HG02759 (cell line): ENCODE results near the gene UTP11.

Experiments
- ATAC-seq: cut with Tn5 transposase; IDR thresholded peaks from one replicate; pipeline ENCODE4 v1.9.1; 2021; ENCODE audit warnings: mild to moderate bottlenecking, moderate library complexity; ENCODE audit not compliant: unreplicated experiment

UTP11 gene

DNA sequence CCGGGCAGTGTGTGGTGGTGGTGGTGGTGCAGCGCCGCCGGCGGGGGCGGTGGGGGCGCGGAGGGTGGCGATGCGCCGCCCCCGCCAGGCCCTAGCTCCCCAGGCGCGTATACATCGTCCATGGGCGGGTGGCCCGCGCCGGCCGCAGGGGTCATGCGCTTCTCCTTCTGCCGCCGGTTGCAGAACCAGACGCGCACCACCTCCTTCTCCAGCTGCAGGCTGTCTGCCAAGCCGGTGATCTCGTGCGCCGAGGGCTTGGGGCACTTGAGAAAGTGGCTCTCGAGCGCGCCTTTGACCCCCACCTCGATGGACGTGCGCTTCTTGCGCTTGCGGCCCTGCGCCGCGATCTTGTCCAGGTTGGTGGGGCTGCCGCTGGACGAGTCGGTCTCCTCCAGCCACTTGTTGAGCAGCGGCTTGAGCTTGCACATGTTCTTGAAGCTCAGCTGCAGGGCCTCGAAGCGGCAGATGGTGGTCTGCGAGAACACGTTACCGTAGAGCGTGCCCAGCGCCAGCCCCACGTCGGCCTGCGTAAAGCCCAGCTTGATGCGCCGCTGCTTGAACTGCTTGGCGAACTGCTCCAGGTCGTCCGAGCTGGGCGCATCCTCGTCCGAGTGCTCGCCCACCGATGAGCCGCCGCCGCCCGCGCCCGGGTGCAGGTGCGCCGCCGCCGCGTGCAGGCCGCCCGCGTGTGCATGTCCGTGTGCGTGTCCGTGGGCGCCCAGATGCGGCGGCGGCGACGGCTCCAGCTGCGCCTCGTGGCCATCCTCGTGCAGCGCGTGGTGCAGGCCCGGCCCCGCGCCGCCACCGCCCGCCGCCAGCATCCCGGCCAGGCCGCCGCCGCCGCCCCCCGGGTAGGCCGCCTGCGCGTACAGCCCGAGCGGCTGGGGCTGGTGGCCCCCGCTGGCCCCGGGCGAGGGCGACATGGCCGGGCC, 33.1 kb downstream of the UTP11 start:
- peak; percentile 6 for ATAC-seq

DNA sequence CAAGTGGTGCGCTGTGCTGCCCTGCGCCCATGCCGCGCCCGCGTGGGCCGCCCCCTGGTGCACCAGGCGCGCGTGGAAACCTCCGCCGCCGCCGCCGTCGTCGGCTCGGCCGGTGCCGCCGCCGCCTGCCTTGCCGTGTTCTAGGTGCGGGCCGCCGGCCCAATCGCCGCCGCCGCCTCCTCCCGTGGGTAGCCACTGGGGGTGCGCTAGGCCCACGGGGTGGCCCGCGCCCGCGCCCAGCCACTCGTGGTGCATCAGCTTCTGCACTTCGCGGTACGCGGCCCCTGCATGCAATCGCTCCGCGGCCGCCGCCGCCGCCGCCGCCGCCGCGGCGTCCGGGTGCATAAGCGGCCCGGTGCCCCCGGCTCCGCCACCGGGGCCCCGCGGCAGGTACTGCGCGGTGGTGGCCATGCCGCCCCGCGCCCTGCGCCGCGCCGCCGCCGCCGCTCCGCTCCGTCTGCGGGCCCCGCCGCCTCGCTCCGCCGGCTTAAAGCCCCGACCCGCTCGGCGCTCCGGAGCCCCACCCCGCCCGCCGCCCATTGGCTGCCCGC, 33.9 kb downstream of the UTP11 start, which contains the start of gene POU3F1:
Gene POU3F1, minus strand, starts transcription at position 461 of the 551 bp plus-strand sequence. Its CDS starts 50 bp downstream, at position 411.
- peak; percentile 15 for ATAC-seq

DNA sequence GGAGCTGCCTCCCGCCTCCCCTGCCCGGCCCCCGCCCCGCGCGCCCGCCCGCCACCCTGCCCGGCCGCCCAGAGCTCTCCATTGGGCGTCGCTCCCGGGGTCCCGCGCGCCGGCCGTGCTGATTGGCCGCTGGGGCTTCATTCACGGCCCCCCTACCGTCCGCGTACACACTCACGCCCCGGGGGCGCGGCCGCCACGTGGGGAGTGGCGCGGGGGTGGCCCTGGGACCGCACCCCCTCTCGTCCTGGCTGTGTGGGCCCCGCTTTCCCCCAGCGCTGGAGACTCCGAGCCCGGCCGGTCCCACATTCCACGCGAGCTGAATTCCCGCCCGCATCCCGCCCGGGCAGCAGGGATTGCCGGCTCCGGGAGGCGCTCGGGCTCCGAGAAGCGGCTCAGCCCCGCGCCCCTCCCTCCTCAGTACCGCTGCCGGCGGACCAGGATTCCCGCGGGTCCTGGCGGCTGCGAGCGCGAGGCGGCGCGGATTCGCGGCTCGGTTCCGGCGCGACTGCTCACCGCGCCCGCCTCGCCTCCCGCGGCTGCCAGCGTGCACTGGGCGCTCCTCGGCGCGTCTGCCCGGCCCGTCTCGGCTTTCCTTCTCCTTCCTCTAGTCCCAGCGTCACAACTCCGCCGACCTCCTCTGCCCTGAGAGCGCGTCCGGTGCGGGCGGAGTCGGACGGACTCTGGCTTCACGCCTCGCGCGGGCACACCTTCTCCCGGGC, 34.5 kb downstream of the UTP11 start:
- ATAC-seq = peak; percentile 80

DNA sequence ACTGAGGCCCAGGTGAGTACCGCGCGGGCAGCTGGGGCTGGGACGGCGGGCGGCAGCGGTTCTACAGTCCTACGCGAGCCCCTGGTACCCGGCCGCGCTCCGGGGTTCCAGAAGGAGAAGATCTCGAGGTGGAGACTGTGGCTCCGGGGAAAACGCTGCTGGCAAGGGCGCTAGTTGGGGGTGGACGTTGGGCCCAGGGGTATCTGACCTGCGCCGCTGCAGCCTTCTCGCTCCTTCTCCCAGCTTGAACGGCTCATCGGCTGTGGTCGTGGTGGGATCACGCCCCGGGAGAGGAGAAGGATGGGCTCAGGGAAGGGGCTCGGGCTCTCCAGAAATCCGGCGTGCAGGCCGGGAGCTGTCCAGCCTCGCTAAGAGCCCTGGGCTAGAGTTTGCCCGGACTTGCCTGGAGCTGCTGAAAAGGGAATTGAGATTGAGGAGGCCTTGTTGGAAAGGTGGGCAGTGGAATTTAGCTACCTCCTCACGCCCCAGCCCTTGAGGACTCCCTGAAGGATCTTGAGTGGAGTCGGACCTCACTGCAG, 35.1 kb downstream of the UTP11 start:
- ATAC-seq = no peak

DNA sequence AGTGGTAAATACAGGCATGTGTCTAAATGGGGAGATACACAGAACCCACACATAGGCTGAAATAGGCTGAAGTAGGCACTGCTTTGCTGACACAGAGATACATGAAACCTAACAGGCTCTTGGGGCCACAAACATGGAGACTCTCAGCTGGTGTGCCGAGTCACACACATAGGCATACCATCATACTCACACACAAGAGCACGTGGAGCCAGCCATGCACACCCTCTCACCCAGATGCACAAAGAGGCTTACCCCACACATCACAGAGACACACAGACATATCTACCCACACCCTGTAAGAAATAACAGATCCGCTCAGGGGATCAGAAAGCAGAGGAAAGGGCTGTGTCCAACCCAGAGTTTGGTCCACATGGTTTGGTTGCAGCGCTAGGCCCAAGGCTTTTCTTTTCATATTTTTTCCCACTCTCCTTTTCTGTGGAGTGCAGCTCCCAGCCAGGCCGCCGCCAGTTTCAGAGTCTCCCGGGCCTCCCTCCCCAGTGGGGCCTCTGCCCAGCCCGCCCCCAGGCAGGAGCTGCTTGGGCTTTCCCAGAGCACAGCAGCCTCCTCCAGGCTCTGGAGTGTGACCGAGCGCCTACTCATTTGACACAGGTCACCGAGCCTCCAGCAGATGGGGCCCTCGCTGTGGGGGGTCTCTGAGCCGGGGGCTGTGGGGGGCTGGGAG, 38.0 kb downstream of the UTP11 start:
- ATAC-seq = no peak

DNA sequence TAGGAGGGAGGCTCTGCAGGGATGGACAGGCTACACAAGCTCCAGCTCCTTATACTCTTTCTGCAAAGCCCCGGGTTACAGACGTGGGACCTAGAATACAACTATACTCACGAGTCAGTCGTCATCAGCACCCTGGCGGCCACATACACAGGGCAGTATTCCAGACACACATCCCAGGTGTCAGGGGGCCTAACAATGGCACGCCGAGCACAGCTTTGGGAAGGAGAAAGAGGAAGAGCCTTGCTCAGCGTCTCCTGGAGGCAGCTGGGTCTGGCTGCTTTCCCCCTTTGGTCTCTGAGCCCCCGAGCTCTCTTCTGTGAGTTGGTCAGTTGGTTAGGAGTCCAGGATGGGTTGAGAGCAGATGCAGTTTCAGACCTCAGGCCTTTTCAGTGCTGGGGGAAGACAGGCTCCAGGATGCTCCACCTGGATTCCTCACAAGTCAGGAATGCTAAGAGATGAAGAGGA, 38.6 kb downstream of the UTP11 start:
- no peak for ATAC-seq

DNA sequence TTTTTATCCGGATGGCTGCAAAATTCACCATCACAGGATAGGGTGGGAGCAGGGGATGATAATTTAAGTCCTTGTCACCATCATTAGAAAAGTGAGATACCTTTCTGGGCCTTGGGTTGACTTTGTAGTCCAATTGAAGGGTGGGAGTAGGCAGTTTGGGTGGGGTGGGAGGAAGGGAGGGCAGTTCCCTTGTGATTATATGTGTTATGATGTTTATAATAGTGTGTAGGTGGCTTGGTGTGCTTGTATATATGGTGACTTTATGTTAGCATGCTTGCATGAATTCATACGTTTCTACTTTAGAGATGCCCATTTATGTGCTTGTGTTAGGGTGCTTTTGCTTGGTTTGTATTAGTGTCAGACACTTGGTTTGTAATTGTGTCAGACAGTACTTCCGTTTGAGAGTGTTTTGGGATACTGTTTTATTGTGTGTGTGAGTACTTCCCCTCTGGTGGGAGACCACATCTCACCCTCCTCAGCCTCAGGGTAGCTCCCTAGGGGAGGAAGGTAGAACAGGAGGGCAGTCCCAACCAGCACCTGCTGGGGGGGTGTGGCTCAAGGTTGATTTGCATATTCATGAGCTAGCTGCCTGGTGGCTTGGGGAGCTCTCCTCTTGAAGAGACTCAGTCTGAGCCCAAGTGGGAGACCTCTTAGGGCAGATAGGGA, 40.3 kb downstream of the UTP11 start:
- ATAC-seq = peak; percentile 75

DNA sequence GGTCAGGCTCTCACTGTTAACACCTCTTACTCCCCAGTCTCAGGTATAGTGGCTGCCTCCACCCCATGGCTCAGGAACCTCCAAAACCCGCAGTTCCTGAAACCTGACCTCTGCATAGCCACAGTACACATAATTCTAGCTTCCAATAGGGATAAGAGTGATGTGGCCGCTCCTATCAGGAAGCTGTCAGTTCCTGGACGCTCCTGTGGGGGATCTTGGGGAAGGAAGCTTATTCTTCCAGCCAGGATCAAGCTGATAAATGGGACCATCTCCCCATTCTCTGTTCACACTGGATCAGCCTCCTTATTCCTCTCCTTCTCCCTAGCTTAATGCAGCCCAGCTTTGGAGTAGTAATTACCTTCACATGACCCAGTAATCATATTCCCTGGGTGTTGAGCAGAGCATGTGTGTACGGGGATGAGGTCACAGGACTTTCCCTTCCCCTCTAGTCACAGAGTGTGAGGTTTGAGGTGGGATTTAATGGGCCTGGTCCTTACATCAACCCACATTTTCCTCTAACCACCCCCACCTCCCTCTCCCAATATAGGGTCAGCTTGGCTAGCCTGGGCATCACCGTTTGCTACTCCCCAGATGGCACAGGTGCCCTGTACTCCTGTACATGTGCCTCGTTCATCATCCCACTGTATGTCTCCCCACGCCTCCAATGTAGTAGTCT, 41.0 kb downstream of the UTP11 start:
- ATAC-seq = no peak

DNA sequence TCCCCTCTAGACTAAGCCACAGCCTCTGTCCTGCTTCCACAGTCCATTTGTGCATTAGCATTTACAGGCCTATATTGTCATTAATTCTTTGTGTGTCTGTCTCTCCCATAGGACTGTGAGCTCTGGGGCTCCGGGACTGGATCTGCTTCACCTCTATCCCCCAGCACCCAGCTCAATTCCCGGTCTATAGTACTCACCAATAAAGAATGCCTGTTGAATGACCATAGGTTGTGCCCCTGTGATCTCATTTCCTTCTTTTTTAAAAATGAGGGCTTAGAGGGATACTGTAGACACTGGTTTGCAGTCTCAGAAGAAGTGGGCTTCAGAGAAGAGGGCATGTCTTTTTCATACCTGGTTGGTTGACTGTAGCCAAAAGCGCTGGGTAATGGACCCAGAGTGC, 42.9 kb downstream of the UTP11 start:
- ATAC-seq = no peak

DNA sequence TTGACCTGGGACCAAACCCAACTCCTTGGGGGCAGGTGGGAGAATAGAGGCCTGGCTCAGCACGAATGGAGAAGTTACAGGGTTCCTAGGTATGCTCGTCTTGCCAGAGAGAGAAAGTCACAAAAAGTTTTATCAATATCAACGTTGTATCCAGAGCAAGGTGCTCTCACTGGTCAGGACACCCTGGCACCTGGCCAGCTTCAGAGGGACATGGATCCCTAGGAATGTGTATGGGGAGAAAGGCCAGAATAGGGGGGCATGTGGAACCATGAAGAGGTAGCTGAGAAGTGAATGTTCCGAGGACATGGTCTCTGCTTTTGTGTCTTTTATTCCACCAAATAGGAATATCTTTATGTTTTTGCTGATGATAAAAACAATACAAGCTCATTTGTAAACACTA, 43.4 kb downstream of the UTP11 start:
- no peak for ATAC-seq

DNA sequence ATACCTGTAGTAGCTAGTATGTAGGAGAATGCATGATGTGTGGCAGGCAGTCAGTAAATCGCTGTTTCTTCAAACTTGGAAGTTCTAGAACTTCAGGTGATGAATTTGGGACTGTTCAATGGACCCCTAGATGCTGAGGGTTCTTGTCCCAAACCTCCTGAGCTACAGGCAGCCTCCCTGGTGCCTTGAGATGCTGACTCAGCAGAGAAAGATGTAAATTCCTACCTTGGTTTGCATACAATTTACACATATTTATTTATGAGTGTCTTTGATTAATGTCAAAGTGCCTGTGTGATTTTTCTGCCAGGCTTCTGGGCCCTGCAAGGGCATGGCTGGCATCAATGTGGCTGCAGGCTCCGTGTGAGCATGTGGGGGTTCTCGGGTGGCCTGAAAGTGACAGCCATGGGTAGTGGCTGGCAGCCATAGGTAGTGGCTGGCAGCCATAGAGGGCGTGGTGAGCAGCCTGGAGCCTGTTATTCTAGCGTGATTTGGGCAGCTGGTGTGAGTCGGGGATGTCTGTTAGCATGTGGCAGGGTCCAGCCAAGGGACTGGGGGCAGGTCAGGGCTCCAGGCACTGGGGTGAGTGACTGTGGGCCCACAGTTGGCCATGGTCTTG, 47.2 kb downstream of the UTP11 start:
- no peak for ATAC-seq

DNA sequence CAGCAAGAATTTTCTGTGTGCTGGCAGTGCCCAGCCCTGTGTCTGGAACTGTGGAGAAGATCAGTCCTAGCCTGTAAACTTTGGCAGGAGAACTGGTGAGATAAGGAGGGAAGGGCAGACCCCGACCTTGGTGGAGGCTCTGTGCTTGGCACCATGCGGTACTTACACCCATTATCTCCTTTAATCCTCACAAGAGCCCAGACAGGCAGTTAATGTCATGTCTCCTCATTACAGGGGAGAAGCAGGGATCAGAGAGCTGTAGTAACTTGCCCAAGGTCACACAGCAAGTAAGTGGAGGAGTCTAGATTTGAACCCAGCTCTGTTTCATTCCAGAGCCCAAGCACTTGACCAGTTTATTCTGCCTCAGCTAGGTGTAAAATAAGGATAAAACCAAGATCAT, 48.0 kb downstream of the UTP11 start:
- no peak for ATAC-seq

DNA sequence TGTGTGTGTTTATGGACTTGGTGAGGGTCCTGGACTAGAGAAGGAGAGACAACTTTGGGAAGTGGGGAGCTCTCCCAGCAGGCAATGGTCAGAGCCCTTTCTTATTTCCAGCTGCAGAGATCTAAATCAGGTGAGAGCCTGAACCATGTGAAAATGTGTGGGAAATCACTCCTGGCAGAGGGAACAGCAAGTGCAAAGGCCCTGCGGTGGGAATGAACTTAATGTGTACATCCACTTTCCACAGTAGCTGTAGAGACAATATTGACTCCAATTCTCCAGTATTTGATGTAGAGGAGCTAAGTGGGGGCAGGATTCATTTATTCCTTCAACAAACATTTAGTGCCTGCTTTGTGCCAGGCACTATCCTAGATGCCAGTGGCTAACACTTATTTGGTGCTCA, 48.8 kb downstream of the UTP11 start:
- no peak for ATAC-seq

DNA sequence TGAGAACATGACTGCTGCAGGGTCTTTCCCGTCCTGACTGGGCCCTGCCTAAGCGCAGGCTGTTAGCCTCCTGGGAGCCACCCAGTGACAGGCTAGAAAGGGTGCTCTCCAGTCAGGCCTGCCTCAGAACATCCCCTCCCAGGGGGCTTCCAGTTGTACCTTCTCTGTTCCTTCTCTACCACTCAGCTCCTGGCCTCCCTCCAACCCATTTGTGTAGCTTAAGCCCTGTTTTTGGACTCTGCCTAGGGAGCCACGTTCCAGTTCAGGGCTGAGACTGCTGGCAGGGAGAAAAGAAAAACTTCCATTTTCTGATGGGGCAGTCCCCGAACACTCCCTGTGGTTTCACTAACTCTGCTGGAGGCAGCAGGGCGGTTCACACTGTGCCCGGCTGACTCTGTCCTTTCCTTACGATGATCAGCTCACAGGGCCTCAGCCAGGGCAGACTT, 49.4 kb downstream of the UTP11 start:
- peak; percentile 73 for ATAC-seq

DNA sequence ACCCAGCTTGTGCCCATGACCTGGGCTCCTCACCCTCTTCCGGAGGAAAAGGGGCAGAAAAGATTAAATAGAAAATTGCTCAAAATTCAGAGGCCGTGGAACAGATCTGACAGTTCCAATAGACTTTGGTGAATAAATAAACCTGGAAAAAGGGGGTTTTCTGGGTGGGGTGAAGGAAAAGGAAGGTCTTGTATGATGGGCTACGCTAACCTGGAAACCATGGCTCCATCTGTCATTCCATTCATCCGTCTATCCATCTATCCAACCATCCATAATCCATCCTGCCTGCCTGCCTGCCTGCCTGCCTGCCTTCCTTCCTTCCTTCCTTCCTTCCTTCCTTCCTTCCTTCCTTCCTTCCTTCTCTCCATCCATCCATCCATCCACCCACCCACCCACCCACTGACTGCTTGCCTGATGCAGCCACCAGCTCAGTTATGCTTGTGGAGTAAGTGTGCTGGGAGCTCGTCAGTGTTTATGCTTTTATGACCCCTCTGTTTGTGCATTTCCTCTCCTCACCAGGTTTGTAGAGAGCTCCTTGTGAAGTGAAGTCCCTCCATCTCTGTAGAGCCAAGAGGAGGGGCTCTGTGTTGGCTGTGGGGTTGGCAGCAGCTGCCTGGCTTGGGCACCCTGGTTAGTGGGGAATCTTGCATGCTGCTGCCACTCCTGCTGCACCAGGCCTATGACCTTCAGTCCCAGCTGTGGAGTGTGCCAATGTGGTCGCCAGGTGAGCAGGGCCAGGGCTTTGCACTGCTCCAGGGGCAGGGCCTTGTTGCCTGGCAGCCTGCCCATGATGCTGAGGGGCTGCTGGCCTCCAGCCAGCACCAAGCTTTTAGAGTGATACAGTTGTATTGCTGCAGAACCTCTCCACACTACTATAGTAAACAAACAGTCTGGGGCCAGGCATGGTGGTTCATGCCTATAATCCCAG, 50.1 kb downstream of the UTP11 start:
- no peak for ATAC-seq

DNA sequence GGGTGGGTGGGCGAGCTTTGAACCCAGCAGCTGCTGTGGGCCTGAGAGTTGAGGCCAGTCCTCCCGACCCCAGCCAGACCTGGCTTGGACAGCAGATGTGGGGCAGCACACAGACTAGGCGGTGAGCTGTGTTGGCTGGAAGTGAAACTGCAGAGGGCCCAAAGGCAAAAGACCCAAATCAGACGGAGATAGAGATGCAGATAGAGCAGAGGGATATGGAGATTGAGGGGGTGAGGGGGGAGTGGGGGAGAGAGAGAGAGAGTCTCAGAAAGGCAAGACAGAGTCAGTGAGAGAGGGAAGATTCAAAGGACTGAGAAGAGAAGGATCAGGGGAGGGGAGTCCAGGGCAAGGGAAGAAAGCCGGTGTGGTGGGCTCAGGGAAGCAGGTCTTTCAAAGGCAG, 51.1 kb downstream of the UTP11 start:
- no peak for ATAC-seq

DNA sequence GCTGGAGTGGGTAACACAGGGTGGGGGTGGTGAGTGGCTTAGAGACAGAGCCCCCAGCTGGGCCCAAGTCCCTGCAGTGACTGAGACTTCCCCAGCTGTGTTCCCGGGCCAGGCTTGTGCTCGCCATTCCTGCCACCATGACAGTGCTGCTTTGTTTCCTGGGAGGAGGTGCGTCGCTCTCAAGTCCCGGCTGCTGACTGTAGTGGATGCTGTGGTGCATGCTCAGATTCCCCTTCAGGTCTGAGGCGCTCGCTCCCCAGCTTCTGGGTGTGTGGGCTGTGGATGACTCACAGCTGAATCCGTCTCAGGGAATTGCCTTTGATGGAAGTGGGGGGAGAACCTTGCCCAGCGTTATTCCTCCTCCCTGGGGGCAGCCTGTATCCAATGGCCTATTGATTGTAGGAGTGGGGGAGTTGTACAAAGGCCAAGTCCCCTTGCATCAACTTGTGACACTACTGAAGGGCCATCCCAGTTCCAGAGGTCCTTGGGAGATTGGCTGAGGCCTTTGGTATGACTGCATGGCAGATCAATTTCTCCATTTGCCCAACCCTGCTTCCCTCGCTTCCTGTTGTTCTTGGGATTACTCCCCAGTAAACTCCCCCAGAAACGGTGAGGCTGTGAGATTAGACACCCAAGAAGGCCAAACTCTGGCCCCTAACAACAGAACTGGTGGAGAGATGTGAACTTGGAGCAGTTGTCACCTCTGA, 51.8 kb downstream of the UTP11 start:
- no peak for ATAC-seq
